IPS-18a (cell line): Measurements from ENCODE around the gene ARHGAP10.

ENCODE experiments used
- H3K27ac ChIP-seq: one replicate; pipeline ENCODE4 v1.5.1; 2013; ENCODE audit warnings: low read length
- H3K27me3 ChIP-seq: one replicate; pipeline ENCODE4 v1.6.1; 2013; ENCODE audit warnings: mild to moderate bottlenecking, low read length; ENCODE audit not compliant: control insufficient read depth, insufficient read depth
- H3K36me3 ChIP-seq: one replicate; pipeline ENCODE4 v1.6.1; 2013; ENCODE audit warnings: low read depth, low read length; ENCODE audit not compliant: control insufficient read depth
- H3K4me1 ChIP-seq: one replicate; pipeline ENCODE4 v1.6.1; 2013; ENCODE audit warnings: low read depth, low read length; ENCODE audit not compliant: control insufficient read depth
- H3K4me3 ChIP-seq: one replicate; pipeline ENCODE4 v1.5.1; 2013; ENCODE audit warnings: low read length
- H3K9ac ChIP-seq: one replicate; pipeline ENCODE4 v1.6.1; 2013; ENCODE audit warnings: mild to moderate bottlenecking, low read length, moderate library complexity
- H3K9me3 ChIP-seq: one replicate; pipeline ENCODE4 v1.6.1; 2013; ENCODE audit warnings: low read depth, low read length; ENCODE audit not compliant: control insufficient read depth

Gene ARHGAP10

DNA sequence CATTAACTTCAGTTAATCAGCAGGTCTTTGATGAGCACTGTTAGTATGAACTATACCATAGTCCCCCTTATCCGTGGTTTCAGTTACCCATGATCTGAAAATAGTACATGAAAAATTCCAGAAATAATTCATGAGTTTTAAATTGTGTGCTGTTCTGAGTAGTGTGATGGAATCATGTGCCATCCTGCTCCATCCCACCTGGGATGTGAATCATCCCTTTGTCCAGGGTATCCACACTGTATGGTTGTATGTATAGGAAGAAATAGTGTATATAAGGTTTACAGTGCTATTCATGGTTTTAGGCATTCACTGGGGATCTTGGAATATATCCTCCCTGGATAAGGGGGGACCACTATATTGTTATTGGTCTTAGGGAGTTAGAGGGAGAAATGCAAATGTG is 24.5 kb downstream of the ARHGAP10 start:
- H3K27me3 ChIP-seq, result no peaks in the 10 kb centered on the region
- H3K36me3 ChIP-seq, result no peaks in the 10 kb centered on the region
- H3K27ac ChIP-seq, result no peak overlapping the region
- H3K9me3 ChIP-seq, result no peaks in the 10 kb centered on the region
- peaks cover 10% of the 10 kb centered on the region for H3K4me1 ChIP-seq
- H3K9ac ChIP-seq, result no peak overlapping the region
- H3K4me3 ChIP-seq, result no peak overlapping the region

DNA sequence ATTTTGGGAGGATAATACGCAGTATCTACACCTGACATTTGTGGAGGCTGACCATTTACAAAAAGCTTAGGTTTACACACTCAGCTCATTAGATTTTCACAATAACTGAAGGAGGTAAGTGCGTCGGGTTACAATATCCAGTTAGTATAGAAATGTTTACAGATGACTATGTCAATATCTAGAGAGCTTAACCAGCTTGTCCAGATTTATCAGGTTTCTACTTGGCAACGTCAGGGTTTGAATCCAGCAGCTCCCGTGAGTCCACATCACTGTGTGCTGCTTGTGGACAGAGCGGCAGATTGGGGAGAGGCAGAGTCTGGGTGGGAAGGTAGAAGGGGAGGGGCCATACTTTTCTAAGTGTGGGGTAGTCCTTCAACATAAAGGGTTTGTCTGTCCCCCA is 28.3 kb downstream of the ARHGAP10 start:
- H3K4me1 ChIP-seq, result no peaks in the 10 kb centered on the region
- H3K4me3 ChIP-seq, result no peak overlapping the region
- no peaks in the 10 kb centered on the region for H3K9me3 ChIP-seq
- no peak overlapping the region for H3K27ac ChIP-seq
- no peak overlapping the region for H3K9ac ChIP-seq
- no peaks in the 10 kb centered on the region for H3K36me3 ChIP-seq
- H3K27me3 ChIP-seq, result no peaks in the 10 kb centered on the region

DNA sequence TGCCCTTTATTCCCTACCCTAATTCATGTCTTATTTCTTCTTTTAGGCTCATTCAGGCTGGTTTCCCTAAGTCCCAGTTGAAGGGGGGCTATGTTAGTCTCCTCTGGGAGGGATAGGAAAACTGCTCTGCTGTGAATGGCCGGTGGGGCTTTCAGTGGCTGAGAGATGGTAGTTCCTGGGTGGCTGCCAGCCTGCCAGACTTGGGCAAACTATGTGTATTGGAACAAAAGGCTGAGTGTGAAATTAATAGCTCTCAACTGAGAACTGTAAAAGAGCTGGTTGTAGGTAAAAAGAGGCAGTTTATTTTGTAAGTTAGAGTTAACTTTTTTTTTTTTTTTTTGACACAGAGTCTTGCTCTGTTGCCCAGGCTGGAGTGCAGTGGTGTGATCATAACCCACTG is 28.8 kb downstream of the ARHGAP10 start:
- no peaks in the 10 kb centered on the region for H3K27me3 ChIP-seq
- no peaks in the 10 kb centered on the region for H3K4me1 ChIP-seq
- H3K36me3 ChIP-seq, result no peaks in the 10 kb centered on the region
- H3K4me3 ChIP-seq, result no peak overlapping the region
- H3K9me3 ChIP-seq, result no peaks in the 10 kb centered on the region
- H3K27ac ChIP-seq, result no peak overlapping the region
- H3K9ac ChIP-seq, result no peak overlapping the region

DNA sequence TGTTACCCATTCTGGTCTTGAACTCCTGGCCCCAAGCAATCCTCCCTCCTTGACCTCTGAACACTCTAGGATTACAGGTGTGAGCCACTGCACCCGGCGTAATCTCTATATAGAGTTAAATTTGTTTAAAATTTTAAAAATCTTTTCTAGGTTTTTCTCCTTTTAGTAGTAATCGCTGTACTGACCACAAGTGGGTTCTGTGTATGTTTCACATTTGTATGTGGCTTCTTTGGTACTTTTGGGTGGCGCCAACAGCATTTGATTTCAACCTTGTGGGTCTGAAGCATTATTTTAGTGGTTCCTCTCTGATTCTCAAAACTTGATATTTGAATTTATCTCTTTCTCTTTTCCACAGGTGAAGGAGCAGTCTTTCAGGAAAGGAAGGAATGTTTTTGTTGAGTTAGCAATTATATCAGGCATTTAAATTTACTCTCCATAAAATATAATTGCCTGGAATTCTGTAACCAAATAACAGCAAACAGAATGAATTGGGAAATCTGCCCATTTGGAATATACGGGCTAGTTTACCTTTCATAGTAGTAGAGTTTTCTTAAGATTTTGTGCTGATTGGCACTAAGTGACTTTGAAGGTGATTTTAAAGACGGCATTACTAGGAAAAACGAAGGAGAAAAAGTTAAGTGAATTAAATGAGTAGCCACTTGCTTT is 29.5 kb downstream of the ARHGAP10 start:
- Histone ChIP-seq H3K4me1 (no peaks in the 10 kb centered on the region), H3K27me3 (no peaks in the 10 kb centered on the region), H3K9me3 (no peaks in the 10 kb centered on the region), H3K27ac (no peak overlapping the region), H3K36me3 (no peaks in the 10 kb centered on the region), H3K9ac (no peak overlapping the region), H3K4me3 (no peak overlapping the region)

DNA sequence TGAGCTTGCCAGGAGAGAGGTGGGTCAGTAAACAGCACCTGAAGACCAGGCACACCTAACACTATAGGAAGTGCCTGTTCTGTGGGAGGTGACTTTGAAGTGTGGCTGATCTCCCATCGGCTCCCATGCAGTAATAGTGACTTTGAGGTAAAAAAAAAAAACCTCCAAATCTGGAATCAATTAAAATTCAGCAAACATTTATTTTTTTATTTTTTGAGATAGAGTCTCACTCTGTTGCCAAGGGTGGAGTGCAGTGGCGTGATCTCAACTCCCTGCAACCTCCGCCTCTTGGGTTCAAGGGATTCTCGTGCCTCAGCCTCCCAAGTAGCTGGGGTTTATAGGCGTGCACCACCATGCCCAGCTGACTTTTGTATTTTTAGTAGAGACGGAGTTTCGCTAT is 32.4 kb downstream of the ARHGAP10 start:
- Histone ChIP-seq H3K27me3 (no peaks in the 10 kb centered on the region), H3K36me3 (no peaks in the 10 kb centered on the region), H3K4me1 (no peaks in the 10 kb centered on the region), H3K9ac (no peak overlapping the region), H3K27ac (no peak overlapping the region), H3K9me3 (no peaks in the 10 kb centered on the region), H3K4me3 (no peak overlapping the region)

DNA sequence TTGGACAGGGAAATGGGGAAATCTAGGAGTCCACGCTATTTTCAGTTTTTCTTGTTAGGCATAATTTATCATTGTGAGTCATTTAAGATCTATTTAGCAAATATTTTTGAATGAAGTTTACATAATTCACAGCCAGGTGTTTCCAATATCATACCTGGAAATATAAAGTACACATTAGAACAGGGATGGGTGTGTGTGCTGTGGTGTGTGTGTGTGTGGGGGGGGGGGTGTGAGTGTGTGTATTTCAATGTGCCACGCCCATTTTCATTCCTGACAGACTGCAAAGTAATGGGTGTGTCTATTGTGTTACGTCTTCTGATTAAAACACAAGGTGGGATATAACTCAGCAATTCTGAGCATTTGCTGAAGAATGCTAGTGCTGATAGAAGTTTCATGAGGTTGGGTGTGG is 33.2 kb downstream of the ARHGAP10 start:
- Histone ChIP-seq H3K36me3 (no peaks in the 10 kb centered on the region), H3K27ac (no peak overlapping the region), H3K27me3 (no peaks in the 10 kb centered on the region), H3K4me1 (no peaks in the 10 kb centered on the region), H3K4me3 (no peak overlapping the region), H3K9ac (no peak overlapping the region), H3K9me3 (no peaks in the 10 kb centered on the region)

DNA sequence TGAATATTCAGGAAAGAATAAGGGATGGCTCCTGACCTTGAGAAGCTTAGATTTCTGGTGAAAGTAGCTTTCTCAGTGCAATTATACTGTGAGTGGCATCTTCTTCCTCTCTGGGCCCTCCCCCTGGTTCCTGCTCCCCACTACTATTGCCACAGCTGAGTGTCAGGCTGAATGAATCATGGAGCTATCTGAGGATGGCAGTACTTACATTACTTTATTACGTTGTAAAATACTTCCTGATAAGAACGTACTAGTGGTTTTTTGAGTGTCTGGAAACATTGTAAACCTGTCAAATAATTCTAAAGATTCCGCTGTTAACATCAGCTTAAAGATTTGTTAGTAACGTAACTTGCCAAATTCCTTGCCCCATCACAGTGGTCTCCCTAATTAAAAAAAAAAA is 36.2 kb downstream of the ARHGAP10 start:
- no peak overlapping the region for H3K27ac ChIP-seq
- no peaks in the 10 kb centered on the region for H3K9me3 ChIP-seq
- no peaks in the 10 kb centered on the region for H3K4me1 ChIP-seq

DNA sequence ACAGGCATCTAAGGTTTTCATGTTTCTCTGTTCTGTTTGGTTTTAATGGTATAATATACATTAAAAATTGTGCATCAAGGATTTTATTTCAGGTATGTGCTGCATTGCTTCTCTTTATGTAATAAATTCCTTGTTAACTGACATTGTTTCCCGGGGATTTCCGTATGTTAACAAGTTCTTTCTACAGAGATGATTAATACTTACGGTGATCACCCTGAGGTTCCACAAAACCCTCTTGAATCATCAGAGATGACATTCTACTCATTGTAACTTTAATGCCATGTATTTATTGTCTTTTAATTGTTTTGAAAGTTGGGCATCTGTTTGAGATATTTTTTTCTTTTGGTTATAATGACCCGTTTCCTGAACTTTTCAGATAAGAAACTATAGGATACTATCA is 37.5 kb downstream of the ARHGAP10 start:
- Histone ChIP-seq H3K4me3 (no peak overlapping the region), H3K27me3 (no peaks in the 10 kb centered on the region), H3K36me3 (no peaks in the 10 kb centered on the region), H3K4me1 (no peaks in the 10 kb centered on the region), H3K27ac (no peak overlapping the region), H3K9ac (no peak overlapping the region), H3K9me3 (no peaks in the 10 kb centered on the region)

More for the DNA sequence above, 36.2 kb downstream of the ARHGAP10 start:
- no peak overlapping the region for H3K9ac ChIP-seq
- no peaks in the 10 kb centered on the region for H3K27me3 ChIP-seq
- no peak overlapping the region for H3K4me3 ChIP-seq
- no peaks in the 10 kb centered on the region for H3K36me3 ChIP-seq

DNA sequence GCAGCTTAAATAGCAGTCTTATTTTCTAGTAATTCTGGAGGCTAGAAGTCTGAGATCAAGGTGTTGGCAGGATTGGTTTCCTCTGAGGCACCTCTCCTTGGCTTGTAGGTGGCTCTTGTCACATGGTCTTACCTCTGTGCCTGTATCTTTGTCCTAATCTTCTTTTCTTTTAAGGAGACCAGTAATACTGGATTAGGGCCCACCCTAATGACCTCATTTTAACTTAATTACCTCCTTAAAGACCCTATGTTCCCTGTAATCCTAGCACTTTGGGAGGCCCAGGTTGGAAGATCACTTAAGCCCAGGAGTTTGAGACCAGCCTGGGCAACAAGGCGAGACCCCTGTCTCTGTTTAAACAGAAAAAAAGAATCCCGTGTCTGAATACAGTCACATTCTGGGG is 38.9 kb downstream of the ARHGAP10 start:
- H3K9ac ChIP-seq, result no peak overlapping the region
- no peak overlapping the region for H3K27ac ChIP-seq
- no peaks in the 10 kb centered on the region for H3K27me3 ChIP-seq
- H3K4me3 ChIP-seq, result no peak overlapping the region
- no peaks in the 10 kb centered on the region for H3K9me3 ChIP-seq
- H3K36me3 ChIP-seq, result no peaks in the 10 kb centered on the region
- no peaks in the 10 kb centered on the region for H3K4me1 ChIP-seq

DNA sequence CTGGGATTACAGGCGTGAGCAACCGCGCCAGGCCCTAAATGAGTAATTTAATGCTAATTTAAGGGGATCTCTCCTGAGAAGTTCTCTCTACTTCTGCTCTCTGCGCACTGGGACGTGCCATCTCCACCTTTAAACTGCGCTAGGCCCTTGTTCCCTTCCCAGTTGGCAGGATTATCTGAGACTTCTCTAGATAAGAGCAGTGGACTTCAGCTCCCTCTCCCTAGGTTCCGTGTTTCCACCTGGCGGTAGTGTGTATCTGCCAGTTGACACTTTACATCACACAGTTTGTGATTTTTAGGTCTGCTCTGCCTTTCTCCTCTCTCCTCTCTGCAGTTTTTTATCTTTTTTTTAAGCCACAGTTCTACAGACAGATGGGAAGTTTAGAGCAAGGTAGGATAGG is 40.2 kb downstream of the ARHGAP10 start:
- Histone ChIP-seq H3K27me3 (no peaks in the 10 kb centered on the region), H3K9ac (no peak overlapping the region), H3K27ac (no peak overlapping the region), H3K36me3 (no peaks in the 10 kb centered on the region), H3K4me1 (no peaks in the 10 kb centered on the region), H3K4me3 (no peak overlapping the region), H3K9me3 (no peaks in the 10 kb centered on the region)

DNA sequence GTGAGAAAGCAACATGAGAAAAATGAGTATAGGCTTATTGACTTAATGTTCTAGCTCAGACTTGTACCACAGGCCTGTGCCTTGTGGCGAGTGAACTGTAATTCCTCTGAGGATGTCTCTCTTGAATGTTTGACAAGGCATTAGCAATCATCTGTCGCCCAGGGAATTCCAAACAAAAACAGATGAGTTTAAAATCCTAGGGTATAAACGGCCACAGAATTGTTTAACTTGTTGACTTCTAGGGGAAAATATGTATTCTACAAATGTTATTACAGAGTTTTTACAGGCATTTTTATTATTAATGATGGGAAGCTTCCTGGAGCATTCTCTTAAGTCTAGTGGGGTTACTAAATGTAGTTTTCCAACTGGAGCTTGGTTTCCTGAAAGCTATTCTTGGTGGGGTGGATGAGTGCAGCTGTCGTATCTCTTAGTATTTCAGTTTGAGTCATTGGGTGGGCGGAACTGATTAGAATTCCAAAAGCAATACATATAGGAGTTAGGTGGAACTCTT is 40.6 kb downstream of the ARHGAP10 start:
- Histone ChIP-seq H3K27me3 (no peaks in the 10 kb centered on the region), H3K36me3 (no peaks in the 10 kb centered on the region), H3K9ac (no peak overlapping the region), H3K4me3 (no peak overlapping the region), H3K4me1 (no peaks in the 10 kb centered on the region), H3K27ac (no peak overlapping the region), H3K9me3 (no peaks in the 10 kb centered on the region)
